WERI-Rb-1 (cell line): ENCODE data around the gene PNMA8B.

Experiments used
- DNase-seq: peaks from one replicate; pipeline ENCODE4 v3.0.0-alpha.2; 2020
- H3K27ac ChIP-seq: fragments of 250-450 bp; sonication (Bioruptor Pico); 2 replicates; pipeline ENCODE4 v1.5.1; 2020; ENCODE audit warnings: mild to moderate bottlenecking, moderate library complexity
- H3K27me3 ChIP-seq: fragments of 250-450 bp; sonication (Bioruptor Pico); 2 replicates; pipeline ENCODE4 v1.5.1; 2021; ENCODE audit warnings: mild to moderate bottlenecking, low read depth, moderate library complexity; ENCODE audit not compliant: insufficient read depth, severe bottlenecking
- H3K36me3 ChIP-seq: fragments of 250-450 bp; sonication (Bioruptor Pico); 2 replicates; pipeline ENCODE4 v1.5.1; 2020; ENCODE audit warnings: mild to moderate bottlenecking, moderate library complexity
- H3K4me3 ChIP-seq: 2 replicates; pipeline ENCODE4 v1.5.1; 2011; ENCODE audit warnings: low read depth, mild to moderate bottlenecking, control low read depth, low read length
- H3K9me3 ChIP-seq: fragments of 250-450 bp; sonication (Bioruptor Pico); 2 replicates; pipeline ENCODE4 v1.5.1; 2021; ENCODE audit warnings: mild to moderate bottlenecking, moderate library complexity; ENCODE audit not compliant: severe bottlenecking
- TF ChIP-seq, protein P1 (sequence below): IDR thresholded peaks from 2 replicates; pipeline ENCODE4 v1.5.1; 2011; ENCODE audit warnings: low read depth, mild to moderate bottlenecking, control low read depth, inconsistent platforms, low read length

The PNMA8B gene

DNA sequence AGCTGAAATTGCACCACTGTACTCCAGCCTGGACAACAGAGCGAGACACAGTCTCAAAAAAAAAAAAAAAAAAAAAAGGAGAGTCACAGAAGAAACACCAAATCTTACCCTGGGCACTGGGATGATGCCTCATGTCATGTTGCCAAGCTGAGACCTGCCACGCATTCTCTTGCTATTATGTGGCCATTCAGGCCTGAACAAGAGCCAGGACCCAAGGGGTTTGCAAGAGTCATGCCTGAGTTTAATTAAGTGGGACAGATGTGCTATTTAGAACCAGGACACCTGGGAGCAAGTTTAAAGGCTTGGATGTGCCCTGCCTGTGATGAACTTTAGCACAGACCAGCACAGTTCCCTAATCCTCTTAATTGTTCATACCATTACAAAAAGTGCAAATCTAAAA lies 34.1 kb downstream of the PNMA8B start:
- no peak for DNase-seq
- no peak overlapping the region for H3K27ac ChIP-seq
- no peaks in the 10 kb centered on the region for H3K9me3 ChIP-seq
- peaks cover under 1% of the 10 kb centered on the region; the same call in 1 of the 2 replicates for H3K36me3 ChIP-seq
- no peaks in the 10 kb centered on the region for H3K27me3 ChIP-seq
- no peak overlapping the region for H3K4me3 ChIP-seq
- TF ChIP-seq, protein P1, sequence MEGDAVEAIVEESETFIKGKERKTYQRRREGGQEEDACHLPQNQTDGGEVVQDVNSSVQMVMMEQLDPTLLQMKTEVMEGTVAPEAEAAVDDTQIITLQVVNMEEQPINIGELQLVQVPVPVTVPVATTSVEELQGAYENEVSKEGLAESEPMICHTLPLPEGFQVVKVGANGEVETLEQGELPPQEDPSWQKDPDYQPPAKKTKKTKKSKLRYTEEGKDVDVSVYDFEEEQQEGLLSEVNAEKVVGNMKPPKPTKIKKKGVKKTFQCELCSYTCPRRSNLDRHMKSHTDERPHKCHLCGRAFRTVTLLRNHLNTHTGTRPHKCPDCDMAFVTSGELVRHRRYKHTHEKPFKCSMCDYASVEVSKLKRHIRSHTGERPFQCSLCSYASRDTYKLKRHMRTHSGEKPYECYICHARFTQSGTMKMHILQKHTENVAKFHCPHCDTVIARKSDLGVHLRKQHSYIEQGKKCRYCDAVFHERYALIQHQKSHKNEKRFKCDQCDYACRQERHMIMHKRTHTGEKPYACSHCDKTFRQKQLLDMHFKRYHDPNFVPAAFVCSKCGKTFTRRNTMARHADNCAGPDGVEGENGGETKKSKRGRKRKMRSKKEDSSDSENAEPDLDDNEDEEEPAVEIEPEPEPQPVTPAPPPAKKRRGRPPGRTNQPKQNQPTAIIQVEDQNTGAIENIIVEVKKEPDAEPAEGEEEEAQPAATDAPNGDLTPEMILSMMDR = no peak

DNA sequence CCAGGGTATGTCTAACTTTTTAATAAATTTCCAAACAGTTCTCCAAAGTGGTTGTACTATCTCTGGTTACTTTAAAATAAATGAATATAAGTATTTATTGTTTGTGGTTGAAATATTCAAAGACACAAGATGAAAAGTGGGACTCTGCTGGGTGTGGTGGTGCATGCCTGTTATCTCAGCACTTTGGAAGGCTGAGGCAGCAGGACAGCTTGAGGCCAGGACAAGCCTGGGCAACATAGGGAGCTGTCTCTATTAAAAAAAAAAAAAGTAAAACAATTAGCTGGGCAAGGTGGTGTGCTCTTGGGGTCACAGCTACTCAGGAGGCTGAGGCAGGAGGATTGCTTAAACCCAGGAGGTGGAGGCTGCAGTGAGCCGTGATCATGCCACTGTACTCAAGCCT lies 34.7 kb downstream of the PNMA8B start:
- DNase-seq = no peak
- Histone ChIP-seq H3K4me3 (no peak overlapping the region), H3K27ac (no peak overlapping the region), H3K9me3 (no peaks in the 10 kb centered on the region), H3K36me3 (no peaks in the 10 kb centered on the region), H3K27me3 (no peaks in the 10 kb centered on the region)
- TF ChIP-seq, protein P1 = no peak

GRCh38 chr19:46460055-46460454 lies 35.6 kb downstream of the PNMA8B start:
- Histone ChIP-seq H3K27ac (no peak overlapping the region), H3K36me3 (no peaks in the 10 kb centered on the region), H3K9me3 (no peaks in the 10 kb centered on the region), H3K27me3 (no peaks in the 10 kb centered on the region), H3K4me3 (no peak overlapping the region)
- DNase-seq = no peak
- TF ChIP-seq, protein P1 = no peak

- no peak for DNase-seq
- Histone ChIP-seq H3K27me3 (no peaks in the 10 kb centered on the region), H3K9me3 (no peaks in the 10 kb centered on the region), H3K36me3 (no peaks in the 10 kb centered on the region), H3K27ac (no peak overlapping the region), H3K4me3 (no peak overlapping the region)
- TF ChIP-seq, protein P1 = no peak
These were observed 38.7 kb downstream of the PNMA8B start for GRCh38 chr19:46456930-46457329.

DNA sequence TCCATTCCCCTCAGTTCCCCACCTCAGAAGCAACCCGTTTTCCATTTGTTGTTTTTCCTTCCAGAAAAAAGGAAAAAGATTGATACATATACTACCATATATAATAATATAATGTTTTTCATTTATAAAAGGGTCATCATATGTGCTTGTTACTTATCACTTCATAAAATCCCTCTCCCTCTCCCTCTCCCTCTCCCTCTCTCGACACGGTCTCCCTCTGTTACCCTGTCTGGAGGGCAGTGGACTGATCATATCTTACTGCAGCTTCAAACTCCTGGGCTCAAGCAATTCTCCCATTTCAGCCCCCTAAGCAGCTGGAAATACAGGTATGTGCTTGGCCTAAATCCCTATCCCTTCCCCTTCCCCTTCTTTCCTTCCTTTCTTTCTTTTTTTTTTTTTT lies 41.4 kb downstream of the PNMA8B start:
- TF ChIP-seq, protein P1 = no peak
- Histone ChIP-seq H3K4me3 (no peak overlapping the region), H3K27me3 (no peaks in the 10 kb centered on the region), H3K9me3 (peaks cover 8% of the 10 kb centered on the region), H3K36me3 (no peaks in the 10 kb centered on the region), H3K27ac (no peak overlapping the region)
- no peak for DNase-seq

- TF ChIP-seq, protein P1 = no peak
- Histone ChIP-seq H3K36me3 (no peaks in the 10 kb centered on the region), H3K27me3 (no peaks in the 10 kb centered on the region), H3K27ac (no peak overlapping the region), H3K4me3 (no peak overlapping the region), H3K9me3 (peaks cover 10% of the 10 kb centered on the region)
- no peak for DNase-seq
These were observed 42.0 kb downstream of the PNMA8B start for GRCh38 chr19:46453661-46454060.
